ENCODE results near the gene PIP. TPM values are rescaled to one million over a fixed set of nuclear protein-coding genes. Genes with fewer than 3 reads are reported as not detected.
"Not testable (repeated sequence)": the region's sequence is repeated elsewhere in the genome, so short reads cannot be mapped to it uniquely, and the experiment has no call there.

Gene PIP, protein sequence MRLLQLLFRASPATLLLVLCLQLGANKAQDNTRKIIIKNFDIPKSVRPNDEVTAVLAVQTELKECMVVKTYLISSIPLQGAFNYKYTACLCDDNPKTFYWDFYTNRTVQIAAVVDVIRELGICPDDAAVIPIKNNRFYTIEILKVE
- total RNA-seq (2014; rRNA removed; shearing (Covaris generic)), result not detected in 2 replicates

DNA sequence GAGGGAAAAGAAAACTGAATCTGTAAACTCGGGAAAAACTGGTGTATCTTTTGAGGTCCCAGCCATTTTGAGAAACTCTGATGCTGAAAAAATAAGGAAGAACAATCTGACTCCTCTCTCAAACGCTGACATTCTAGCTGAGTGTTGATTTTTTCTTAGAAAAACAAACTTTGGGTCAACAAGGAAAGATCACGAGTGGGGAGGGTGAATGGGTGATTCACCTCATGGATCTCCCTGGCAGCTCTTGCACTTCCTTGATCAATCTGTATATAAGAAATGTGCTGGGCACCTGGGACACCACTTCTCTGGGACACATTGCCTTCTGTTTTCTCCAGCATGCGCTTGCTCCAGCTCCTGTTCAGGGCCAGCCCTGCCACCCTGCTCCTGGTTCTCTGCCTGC is at the start of gene PIP:
Gene PIP (plus strand): TSS at position 297 of the 400 bp plus-strand sequence. CDS start 40 bp downstream, at position 337.
- no peak for DNase-seq (ENCODE audit: low spot score)

DNA sequence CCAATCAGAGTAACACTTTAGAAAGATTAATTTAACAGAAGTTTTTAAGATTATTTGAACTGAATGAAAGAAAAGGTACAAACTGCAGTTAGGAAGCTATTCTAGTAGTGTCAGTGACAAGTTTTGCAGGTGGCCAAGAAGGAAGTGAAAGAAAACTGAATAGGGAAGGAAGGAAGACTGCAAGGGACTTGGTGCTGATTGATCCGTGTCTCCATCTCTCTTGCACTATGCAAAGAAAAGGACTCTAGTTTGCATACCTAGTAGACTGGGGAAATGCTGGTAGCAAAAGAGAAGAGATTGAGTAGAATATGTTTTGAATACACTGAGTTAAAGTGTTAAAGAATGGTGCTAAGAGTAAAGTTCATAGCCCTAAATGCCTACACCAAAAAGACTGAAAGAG is 46.8 kb upstream of the PIP start:
- DNase-seq (ENCODE audit: low spot score), result no peak

DNA sequence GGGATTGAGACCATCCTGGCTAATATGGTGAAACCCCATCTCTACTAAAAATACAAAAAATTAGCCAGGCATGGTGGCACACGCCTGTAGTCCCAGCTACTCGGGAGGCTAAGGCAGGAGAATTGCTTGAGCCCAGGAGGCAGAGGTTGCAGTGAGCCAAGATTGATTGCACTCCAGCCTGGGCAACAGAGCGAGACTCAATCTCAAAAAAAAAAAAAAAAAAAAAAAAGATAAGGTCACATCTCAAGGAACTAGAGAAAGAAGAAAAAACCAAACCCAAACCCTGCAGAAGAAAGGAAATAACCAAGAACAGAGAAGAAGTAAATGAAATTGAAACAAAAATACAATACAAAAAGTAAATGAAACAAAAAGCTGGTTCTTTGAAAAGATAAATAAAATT is 46.3 kb upstream of the PIP start:
- DNase-seq (ENCODE audit: low spot score), result not testable (repeated sequence)

DNA sequence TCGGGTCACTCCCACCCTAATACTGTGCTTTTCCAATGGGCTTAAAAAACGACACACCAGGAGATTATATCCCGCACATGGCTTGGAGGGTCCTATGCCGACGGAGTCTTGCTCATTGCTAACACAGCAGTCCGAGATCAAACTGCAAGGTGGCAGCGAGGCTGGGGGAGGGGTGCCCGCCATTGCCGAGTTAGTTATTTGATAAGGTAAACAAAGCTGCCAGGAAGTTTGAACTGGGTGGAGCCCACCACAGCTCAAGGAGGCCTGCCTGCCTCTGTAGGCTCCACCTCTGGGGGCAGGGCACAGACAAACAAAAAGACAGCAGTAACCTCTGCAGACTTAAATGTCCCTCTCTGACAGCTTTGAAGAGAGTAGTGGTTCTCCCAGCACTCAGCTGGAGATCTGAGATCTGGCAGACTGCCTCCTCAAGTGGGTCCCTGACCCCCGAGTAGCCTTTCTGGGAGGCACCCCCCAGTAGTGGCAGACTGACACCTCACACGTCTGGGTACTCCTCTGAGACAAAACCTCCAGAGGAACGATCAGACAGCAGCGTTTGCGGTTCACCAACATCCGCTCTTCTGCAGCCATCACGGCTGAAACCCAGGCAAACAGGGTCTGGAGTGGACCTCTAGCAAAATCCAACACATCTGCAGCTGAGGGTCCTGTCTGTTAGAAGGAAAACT is 43.2 kb upstream of the PIP start:
- not testable (repeated sequence) for DNase-seq (ENCODE audit: low spot score)

DNA sequence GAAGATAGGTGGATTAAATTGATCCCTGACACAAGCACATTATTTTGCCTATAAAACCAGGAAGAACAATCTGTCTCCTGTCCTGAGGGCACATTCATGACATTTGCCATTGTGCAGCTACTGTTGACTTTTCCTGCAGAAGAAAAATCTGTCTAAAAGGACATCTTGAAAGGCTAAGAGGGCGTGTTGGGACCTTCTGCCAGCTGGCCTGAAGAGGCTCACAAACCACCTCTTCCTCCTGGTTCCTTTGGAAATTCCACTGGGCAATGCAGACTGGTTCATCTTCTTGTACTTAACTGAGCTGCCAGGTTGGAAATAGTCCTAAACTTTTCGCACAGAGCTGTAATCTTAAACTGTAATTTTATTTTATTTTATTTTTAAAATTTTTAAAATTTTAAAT is 35.7 kb upstream of the PIP start:
- DNase-seq (ENCODE audit: low spot score), result no peak

DNA sequence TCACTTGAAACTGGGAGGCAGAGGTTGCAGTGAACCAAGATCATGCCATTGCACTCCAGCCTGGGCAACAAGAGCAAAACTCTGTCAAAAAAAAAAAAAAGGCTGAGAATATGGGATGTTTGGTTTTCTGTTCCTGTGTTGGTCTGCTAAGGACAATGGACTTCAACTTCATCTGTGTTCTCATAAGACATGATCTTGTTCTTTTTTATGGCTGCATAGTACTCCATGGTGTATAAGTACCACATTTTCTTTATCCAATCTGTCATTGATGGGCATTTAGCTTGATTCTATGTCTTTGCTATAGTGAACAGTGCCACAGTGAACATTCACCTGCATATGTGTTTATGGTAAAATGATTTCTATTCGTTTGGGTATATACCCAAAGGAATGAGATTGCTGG is 32.3 kb upstream of the PIP start:
- DNase-seq (ENCODE audit: low spot score), result not testable (repeated sequence)

DNA sequence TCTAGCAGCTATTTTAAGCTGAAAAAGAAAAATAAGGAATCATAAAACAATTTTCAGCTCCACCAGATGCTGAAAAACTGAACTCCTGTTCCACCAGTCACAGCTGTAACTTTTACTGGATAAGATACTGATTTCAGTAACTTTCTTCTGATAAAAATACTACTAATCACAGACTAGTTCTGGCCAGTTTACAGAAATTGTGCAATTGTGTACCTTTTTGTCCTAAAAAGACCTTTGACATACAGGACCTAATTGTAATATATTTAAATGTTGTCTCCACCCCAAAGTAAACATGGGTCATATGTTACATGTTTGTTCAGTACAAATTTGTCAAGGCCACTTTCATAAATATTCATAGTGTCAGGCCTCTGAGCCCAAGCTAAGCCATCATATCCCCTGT is 27.1 kb upstream of the PIP start:
- DNase-seq (ENCODE audit: low spot score), result no peak

DNA sequence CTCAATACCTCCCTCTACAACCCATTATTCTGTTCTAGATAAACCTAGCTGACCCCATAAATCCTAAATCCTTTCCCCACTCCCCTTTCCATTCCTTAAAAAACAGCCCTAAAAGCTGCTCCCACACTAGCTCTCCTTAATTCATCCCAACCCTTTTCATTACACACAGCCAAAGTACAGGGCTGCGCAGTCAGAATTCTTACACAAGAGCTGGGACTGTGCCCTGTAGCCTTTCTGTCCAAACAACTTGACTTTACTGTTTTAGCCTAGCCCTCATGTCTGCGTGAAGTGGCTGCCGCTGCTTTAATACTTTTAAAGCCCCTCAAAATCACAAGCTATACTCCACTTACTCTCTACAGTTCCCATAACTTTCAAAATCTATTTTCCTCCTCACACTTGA is 23.9 kb upstream of the PIP start:
- not testable (repeated sequence) for DNase-seq (ENCODE audit: low spot score)

DNA sequence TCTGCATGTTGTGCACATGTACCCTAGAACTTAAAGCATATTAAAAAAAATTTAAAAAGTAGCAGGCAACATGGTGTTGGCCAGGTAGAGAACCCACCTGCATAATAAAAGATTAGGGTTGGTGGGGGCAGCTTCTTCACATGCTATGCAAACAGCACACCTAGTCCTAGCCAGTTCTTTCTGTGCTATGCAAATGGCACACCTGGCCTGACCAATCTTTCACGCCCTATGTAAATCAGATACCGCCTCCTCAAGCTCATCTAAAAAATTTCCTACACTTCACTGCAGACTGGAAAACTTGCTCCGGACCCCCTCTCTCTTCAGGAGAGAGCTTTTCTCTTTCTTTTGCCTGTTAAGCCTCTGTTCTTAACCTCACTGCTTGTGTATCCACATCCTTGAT is 14.5 kb upstream of the PIP start:
- DNase-seq (ENCODE audit: low spot score), result no peak

DNA sequence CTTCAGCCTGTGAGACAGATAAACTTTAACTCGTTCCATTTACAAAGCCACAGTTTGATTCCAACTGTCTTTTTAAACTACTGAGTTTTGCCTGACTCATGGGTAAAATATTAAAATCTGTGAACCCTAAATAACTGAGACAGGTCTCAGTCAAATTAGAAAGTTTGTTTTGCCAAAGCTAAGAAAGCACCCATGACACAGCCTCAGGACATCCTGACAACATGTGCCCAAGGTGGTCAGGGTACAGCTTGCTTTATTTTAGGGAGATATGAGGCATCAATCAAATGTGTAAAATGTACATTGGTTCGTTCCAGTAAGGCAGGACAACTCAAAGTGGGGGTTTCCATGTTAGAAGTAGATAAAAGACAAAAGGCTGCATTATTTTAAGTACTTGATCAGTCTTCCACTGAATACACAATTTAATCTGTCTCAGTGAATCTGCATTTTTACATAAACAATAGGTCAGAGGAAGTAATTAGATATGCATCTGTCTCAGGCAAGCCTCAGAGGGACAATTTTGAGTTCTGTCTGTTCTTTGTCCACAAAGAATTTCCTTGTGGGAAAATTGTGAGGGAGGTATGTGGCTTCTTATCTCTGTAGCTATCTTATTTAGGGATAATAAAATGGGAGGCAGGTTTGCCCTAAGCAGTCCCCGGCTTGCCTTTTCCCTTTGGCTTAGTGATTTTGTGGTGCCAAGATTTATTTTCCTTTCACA is 11.0 kb upstream of the PIP start:
- DNase-seq (ENCODE audit: low spot score), result no peak

DNA sequence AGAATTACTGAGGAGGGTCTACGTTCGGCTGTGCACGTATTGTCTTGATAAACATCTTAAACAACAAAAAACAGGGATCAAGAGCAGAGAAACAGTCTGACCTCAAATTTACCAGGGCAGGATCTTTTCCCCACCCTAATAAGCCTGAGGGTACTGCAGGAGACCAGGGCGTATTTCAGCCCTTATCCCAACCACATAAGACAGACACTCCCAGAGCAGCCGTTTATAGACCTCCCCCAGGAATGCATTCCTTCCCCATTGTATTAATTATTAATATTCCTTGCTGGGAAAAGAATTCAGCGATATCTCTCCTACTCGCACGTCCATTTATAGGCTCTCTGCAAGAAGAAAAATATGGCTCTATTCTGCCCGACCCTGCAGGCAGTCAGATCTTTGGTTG is 8.6 kb upstream of the PIP start:
- DNase-seq (ENCODE audit: low spot score), result not testable (repeated sequence)

DNA sequence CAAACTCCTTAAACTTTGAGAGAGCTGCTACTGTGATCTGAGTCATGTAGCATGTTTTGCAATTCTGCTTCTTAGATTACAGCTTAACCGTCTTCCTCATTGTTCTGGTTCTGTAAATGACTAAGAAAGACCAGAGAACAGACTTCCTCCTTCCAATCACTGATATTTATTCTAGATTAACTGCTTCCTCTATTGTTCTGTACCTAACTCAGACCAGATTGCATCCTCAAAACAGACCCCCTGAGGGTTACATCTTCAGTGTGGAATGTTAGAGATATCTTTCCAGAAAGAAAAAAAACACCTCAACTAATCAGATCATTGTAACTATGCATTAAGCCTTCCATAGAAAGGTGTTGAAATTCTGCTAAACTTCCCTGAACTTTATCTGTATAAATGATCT is 5.7 kb upstream of the PIP start:
- DNase-seq (ENCODE audit: low spot score), result no peak

DNA sequence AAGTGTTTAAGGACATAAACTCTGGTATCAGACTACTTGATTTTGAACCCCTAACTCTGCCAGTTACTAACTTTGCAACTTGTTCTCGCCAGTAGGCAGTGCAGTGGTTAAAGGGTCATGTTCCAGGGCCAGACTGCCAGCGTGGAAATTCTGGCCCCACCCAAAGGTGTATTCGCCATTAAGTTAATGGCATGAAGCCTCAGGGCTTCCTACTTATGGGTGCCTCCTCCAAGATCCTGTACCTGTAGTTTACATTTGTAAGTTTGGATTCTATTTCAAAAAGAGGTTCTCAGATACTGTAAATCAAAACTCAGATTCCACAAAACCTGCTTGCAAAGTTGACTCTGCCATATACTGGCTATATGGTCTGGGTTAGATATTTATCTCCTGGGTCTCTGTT is 2.8 kb upstream of the PIP start:
- no peak for DNase-seq (ENCODE audit: low spot score)

DNA sequence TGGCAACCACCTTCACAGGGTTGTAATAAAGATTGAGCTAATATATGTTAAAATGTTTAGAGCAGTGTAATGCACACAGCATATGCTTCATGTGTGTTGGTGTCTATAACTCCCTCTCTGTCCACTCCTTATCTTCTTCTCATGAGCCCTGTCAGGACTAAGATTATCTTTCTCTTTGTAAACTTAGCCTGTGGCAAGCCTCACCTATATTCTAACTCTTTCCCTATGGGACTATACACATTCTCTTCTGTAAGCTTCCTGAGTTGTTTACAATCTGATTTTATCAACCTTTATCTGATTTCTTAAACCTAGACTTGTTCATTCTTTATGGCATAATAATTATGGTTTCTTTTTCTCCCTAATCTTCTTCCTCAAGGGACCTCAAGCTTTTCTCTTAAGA is 2.4 kb upstream of the PIP start:
- no peak for DNase-seq (ENCODE audit: low spot score)

DNA sequence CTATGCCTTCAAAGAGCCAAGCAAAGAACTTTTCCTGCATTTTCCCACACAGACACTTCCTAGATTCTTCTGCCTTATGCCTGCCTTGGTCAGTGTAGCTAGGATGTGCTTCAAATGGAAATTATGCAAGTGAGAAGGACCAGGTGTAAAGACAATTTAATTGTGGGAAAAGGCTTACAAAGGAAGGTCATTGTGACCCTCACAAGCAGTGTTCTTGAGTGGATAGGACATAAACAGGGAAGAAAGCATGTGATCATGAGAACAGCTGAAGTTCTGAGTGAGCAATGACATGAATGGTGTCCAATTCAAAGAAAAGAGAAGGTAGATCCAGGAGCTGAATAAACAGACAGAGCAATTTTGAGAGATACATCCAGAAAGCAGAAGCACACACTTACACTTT is 1.3 kb upstream of the PIP start:
- DNase-seq (ENCODE audit: low spot score), result no peak

DNA sequence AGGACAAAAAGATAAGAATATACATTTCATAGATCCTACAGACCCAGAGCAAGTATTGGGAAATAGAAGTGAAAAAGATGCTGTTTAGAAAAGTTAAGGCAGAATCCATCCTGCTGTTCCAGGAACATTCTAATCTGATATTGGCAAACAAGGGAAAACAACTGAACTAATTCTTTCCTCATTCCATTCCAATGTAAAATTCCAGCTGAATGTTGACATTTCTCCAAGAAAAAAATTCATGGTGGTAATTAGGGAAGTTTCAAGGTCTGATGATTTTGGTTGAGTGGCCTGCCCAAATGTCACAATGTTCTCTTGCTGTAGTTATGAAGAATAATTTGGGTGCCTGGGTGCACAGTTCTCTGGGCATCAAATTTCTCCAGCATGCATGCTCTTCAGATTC is 15.2 kb downstream of the PIP start:
- DNase-seq (ENCODE audit: low spot score), result no peak

DNA sequence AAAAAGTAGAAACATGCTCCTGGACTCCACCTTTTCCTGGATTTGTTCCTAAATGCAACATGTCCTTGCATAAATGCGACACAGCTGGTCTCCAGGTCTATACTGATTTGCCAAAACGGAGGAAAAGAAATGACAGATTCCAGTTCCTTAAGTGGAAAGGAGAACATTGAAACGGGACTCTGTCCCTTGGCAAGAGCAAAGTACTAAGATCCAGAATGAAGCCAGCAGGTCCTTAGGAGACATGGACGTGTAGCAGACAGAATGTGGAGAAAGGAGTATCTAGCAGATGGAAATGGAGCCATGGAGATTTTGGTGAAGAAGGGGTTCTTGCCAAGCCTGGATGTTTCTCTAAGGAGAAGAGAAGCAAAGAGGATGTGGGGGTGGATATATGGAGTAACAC is 16.2 kb downstream of the PIP start:
- no peak for DNase-seq (ENCODE audit: low spot score)

DNA sequence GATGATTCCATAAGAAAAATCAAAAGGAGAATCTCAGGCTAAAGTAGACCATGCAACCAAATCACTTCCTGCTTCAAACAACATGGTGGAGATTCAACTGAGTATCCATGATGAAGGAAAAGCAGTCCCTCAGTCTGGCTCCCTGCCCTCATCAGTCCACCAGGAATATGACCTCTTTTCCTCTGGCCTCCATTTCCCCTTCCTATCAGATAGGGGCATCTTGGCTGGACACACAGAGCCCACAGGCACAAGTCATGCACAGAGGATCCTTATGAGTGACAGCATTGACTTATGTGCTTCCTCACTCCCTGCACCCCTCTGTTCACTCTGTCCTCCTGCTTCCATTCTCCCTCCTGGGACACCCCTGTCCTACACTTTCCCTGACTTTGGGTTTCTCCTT is 16.8 kb downstream of the PIP start:
- DNase-seq (ENCODE audit: low spot score), result no peak

DNA sequence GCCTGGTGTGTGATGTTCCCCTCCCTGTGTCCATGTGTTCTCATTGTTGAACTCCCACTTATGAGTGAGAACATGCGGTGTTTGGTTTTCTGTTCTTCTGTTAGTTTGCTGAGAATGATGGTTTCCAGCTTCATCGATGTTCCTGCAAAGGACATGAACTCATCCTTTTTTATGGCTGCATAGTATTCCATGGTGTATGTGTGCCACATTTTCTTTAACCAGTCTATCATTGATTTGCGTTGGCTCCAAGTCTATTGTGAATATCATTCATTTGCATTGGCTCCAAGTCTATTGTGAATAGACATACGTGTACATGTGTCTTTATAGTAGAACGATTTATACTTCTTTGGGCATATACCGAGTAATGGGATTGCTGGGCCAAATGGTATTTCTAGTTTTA is 18.8 kb downstream of the PIP start:
- DNase-seq (ENCODE audit: low spot score), result not testable (repeated sequence)

DNA sequence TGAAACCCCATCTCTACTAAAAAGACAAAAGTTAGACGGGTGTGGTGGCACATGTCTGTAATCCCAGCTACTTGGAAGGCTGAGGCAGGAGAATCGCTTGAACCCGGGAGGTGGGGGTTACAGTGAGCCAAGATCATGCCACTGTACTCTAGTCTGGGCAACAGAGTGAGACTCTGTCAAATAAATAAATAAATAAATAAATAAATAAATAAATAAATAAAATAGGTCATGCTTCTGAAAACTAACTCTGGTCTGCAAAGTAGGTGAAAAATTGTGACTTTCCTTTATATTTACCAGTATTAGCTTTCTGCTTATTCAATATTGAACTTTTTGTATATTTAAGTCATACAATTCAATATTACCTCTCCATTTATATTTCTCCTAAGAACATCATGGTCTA is 26.7 kb downstream of the PIP start:
- not testable (repeated sequence) for DNase-seq (ENCODE audit: low spot score)

DNA sequence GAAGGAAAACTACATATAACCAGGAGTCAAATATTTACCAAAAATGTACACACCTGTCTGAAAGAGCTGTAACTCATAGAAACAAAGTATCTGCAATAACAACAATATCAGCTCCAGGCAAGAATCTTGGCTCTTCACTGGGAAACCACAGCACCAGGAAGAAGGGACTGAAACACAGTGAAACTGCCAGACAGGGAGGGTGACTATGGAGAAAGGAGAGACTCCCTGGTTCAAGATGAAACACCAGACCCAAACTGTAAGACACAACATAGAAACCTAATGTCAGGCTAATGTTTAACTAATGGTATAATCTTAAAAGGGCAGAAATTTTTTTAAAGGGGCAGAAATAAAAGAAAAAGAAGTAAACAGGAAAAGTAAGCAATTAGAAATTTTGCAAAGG is 39.8 kb downstream of the PIP start:
- DNase-seq (ENCODE audit: low spot score), result no peak

DNA sequence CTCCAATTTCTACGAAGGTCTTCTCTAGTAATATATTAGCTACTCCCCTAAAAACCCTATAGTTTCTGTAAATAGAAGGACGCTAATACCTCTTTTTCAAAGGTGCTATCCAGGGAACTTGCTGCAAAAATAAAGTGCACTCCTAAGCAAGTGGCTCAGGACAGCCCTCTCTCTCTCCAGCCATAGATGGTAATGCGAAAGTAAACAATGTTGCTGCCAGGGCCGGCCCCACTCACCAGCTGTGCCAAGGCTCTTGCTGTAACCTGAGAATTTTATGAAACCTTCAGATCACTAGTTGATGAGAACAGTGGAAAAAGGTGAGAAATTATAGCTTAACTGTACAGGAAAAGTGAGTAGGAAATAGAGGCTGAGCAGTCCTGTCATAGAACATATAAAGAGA is 40.5 kb downstream of the PIP start:
- peak; percentile 49 for DNase-seq (ENCODE audit: low spot score)

DNA sequence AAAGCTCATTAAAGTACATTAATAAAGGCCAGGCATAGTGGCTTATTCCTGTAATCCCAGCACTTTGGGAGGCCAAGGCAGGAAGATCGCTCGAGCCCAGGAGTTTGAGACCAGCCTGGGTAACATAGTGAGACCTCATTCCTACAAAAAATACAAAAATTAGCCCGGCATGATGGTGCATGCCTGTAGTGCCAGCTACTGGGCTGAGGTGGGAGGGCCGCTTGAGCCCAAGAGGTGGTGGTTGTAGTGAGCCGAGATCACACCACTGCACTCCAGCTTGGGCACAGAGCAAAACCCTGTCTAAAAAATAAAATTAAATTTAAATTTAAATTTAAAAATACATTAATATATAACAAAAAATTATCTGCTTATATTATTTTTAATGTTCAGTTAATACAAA is 44.3 kb downstream of the PIP start:
- no peak for DNase-seq (ENCODE audit: low spot score)

Measured in H4 (cell line).